Measurements from ENCODE around the gene PAWR. TPM values are rescaled to one million over a fixed set of nuclear protein-coding genes. Genes with fewer than 3 reads are reported as not detected.

The PAWR gene
- total and polyA plus RNA-seq, 2 of the 13 experiments (the other 11 are each of a cell fraction or from before 2014, with no cell fraction given), result 29.1 to 36.1 TPM

- TF ChIP-seq MAFK (conservative IDR thresholded peaks at IDR 0.05 in 1 of 2, IDR thresholded peaks at IDR 0.05 in 1 of 2; ENCODE audit: low read length in 2 of 2) (peak; percentile 87 to 91), AGO2 (optimal IDR thresholded peaks at IDR 0.05; ENCODE audit: low read depth, low read length) (no peak), TFDP1 (CRISPR knock-in tag; IDR thresholded peaks at IDR 0.05; ENCODE audit: borderline replicate concordance) (0 out of 2 replicates have a peak, but pooled peaks have one; percentile 14), SMAD1 (CRISPR knock-in tag; IDR thresholded peaks at IDR 0.05; ENCODE audit: borderline replicate concordance, low read depth) (no peak), ZSCAN22 (CRISPR knock-in tag; IDR thresholded peaks at IDR 0.05) (no peak), ZNF275 (CRISPR knock-in tag; IDR thresholded peaks at IDR 0.05; ENCODE audit: borderline replicate concordance) (no peak), ZSCAN20 (CRISPR knock-in tag; IDR thresholded peaks at IDR 0.05; ENCODE audit: borderline replicate concordance) (no peak), MIER2 (CRISPR knock-in tag; IDR thresholded peaks at IDR 0.05) (no peak), ZNF83 (CRISPR knock-in tag; IDR thresholded peaks at IDR 0.05; ENCODE audit: borderline replicate concordance) (no peak), MED8 (CRISPR knock-in tag; IDR thresholded peaks at IDR 0.05; ENCODE audit: insufficient replicate concordance) (no peak), HOXA7 (CRISPR knock-in tag; IDR thresholded peaks at IDR 0.05) (no peak), ATF7-NPFF (CRISPR knock-in tag; IDR thresholded peaks at IDR 0.05; ENCODE audit: low read depth) (no peak), HCFC1 (IDR thresholded peaks at IDR 0.05; ENCODE audit: low read depth, low read length) (no peak), ZNF3 (CRISPR knock-in tag; IDR thresholded peaks at IDR 0.05) (no peak), GPBP1L1 (CRISPR knock-in tag; IDR thresholded peaks at IDR 0.05) (no peak), REL (CRISPR knock-in tag; conservative IDR thresholded peaks at IDR 0.05) (no peak)
- TF ChIP-seq, protein P1, sequence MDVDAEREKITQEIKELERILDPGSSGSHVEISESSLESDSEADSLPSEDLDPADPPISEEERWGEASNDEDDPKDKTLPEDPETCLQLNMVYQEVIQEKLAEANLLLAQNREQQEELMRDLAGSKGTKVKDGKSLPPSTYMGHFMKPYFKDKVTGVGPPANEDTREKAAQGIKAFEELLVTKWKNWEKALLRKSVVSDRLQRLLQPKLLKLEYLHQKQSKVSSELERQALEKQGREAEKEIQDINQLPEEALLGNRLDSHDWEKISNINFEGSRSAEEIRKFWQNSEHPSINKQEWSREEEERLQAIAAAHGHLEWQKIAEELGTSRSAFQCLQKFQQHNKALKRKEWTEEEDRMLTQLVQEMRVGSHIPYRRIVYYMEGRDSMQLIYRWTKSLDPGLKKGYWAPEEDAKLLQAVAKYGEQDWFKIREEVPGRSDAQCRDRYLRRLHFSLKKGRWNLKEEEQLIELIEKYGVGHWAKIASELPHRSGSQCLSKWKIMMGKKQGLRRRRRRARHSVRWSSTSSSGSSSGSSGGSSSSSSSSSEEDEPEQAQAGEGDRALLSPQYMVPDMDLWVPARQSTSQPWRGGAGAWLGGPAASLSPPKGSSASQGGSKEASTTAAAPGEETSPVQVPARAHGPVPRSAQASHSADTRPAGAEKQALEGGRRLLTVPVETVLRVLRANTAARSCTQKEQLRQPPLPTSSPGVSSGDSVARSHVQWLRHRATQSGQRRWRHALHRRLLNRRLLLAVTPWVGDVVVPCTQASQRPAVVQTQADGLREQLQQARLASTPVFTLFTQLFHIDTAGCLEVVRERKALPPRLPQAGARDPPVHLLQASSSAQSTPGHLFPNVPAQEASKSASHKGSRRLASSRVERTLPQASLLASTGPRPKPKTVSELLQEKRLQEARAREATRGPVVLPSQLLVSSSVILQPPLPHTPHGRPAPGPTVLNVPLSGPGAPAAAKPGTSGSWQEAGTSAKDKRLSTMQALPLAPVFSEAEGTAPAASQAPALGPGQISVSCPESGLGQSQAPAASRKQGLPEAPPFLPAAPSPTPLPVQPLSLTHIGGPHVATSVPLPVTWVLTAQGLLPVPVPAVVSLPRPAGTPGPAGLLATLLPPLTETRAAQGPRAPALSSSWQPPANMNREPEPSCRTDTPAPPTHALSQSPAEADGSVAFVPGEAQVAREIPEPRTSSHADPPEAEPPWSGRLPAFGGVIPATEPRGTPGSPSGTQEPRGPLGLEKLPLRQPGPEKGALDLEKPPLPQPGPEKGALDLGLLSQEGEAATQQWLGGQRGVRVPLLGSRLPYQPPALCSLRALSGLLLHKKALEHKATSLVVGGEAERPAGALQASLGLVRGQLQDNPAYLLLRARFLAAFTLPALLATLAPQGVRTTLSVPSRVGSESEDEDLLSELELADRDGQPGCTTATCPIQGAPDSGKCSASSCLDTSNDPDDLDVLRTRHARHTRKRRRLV (CRISPR knock-in tag; IDR thresholded peaks at IDR 0.05), result no peak
- TF ChIP-seq, protein P2, sequence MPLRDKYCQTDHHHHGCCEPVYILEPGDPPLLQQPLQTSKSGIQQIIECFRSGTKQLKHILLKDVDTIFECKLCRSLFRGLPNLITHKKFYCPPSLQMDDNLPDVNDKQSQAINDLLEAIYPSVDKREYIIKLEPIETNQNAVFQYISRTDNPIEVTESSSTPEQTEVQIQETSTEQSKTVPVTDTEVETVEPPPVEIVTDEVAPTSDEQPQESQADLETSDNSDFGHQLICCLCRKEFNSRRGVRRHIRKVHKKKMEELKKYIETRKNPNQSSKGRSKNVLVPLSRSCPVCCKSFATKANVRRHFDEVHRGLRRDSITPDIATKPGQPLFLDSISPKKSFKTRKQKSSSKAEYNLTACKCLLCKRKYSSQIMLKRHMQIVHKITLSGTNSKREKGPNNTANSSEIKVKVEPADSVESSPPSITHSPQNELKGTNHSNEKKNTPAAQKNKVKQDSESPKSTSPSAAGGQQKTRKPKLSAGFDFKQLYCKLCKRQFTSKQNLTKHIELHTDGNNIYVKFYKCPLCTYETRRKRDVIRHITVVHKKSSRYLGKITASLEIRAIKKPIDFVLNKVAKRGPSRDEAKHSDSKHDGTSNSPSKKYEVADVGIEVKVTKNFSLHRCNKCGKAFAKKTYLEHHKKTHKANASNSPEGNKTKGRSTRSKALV (CRISPR knock-in tag; IDR thresholded peaks at IDR 0.05), result no peak
Measured at GRCh38 chr12:79549531-79550271, 141.1 kb downstream of the PAWR start (continued).
